Calu3 (cell line): ENCODE data around the gene GPR158. TPM values are rescaled to one million over a fixed set of nuclear protein-coding genes. Genes with fewer than 3 reads are reported as not detected.

ENCODE experiments used
- BruUV-seq: library from RNA; stranded (reverse); fragments of 400-500 nt; replicated peaks from 2 replicates; lab custom pipeline; 2021; lab: Mats Ljungman, UMichigan
- CTCF ChIA-PET: fragments of 300-600 bp; sonication (Branson Sonifier 250); formaldehyde crosslinking; loops from one replicate; lab custom pipeline; 2022; ENCODE audit warnings: antibody characterized with exemption; lab: Charles Lee
- DNase-seq: peaks from one replicate; pipeline ENCODE4 v3.0.0; 2022
- H3K27ac Mint-ChIP-seq: one replicate; pipeline ENCODE4 v1.8.0; 2022; ENCODE audit warnings: mixed read lengths; ENCODE audit not compliant: unreplicated experiment
- H3K27me3 Mint-ChIP-seq: one replicate; pipeline ENCODE4 v1.8.0; 2022; ENCODE audit warnings: mixed read lengths; ENCODE audit not compliant: unreplicated experiment
- H3K36me3 Mint-ChIP-seq: one replicate; pipeline ENCODE4 v1.8.0; 2022; ENCODE audit warnings: mild to moderate bottlenecking, moderate library complexity, mixed read lengths; ENCODE audit not compliant: insufficient read depth, unreplicated experiment
- H3K4me1 Mint-ChIP-seq: one replicate; pipeline ENCODE4 v1.8.0; 2022; ENCODE audit warnings: mild to moderate bottlenecking, low read depth, mixed read lengths; ENCODE audit not compliant: unreplicated experiment
- H3K4me3 Mint-ChIP-seq: one replicate; pipeline ENCODE4 v1.8.0; 2022; ENCODE audit warnings: mild to moderate bottlenecking, low read depth, moderate library complexity, mixed read lengths; ENCODE audit not compliant: unreplicated experiment
- H3K9me3 Mint-ChIP-seq: one replicate; pipeline ENCODE4 v1.8.0; 2022; ENCODE audit warnings: low read depth, mixed read lengths; ENCODE audit not compliant: unreplicated experiment
- CTCF ChIP-seq: fragments of 200-600 bp; IDR thresholded peaks from one replicate; pipeline ENCODE4 v1.8.0; 2022; ENCODE audit warnings: antibody characterized with exemption; ENCODE audit not compliant: unreplicated experiment
- intact Hi-C: fragments of 100-400 bp; cut with micrococcal nuclease; formaldehyde crosslinking; loops from one replicate; pipeline ENCODE4 v1.10.0; 2022; ENCODE audit not compliant: unreplicated experiment
- total RNA-seq: library from RNA; stranded (reverse); gene quantifications from 2 replicates; pipeline ENCODE4 v1.2.3, GENCODE V29; 2022

Gene GPR158
- total RNA-seq, 1 experiment from 2014 or later, result not detected

DNA sequence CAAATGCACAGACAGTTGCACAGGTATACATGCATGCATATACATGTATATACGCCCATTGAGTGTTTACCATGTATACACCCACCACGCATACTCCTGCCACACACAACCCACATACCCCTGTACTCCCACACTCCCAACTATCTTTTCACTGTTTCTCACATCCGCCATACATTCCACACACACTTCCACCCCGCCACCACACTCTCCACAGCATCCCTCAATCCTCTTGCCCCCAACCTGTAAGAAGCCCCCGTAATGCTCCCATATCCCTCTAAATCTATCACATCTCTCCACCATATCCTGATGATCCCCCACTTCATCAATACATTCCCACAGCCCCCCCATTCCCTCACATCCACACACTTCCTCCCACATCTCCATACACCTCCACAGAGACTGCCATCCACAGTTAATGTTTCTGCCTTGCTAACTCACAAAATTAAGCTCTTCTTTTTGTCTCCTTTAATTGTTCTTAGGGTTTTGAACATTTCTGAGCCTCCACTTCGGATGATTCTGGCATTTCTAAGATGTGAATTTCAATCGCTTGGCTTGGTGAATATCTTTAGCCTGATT, 47.4 kb downstream of the GPR158 start:
- H3K27me3 Mint-ChIP-seq, result no peaks in the 10 kb centered on the region
- no peak overlapping the region for H3K27ac Mint-ChIP-seq
- no peaks in the 10 kb centered on the region for H3K36me3 Mint-ChIP-seq
- H3K4me1 Mint-ChIP-seq, result no peaks in the 10 kb centered on the region
- DNase-seq, result no peak
- BruUV-seq, result no TSS peak
- TF ChIP-seq CTCF, result no peak
- intact Hi-C loops, result no loop called here
- no peaks in the 10 kb centered on the region for H3K9me3 Mint-ChIP-seq
- CTCF ChIA-PET, result interaction anchor here (0.7 kb wide), 1 partner anchor 573 kb away, joined by 9 read pairs; no protein-coding TSS in a partner anchor
- H3K4me3 Mint-ChIP-seq, result no peak overlapping the region

DNA sequence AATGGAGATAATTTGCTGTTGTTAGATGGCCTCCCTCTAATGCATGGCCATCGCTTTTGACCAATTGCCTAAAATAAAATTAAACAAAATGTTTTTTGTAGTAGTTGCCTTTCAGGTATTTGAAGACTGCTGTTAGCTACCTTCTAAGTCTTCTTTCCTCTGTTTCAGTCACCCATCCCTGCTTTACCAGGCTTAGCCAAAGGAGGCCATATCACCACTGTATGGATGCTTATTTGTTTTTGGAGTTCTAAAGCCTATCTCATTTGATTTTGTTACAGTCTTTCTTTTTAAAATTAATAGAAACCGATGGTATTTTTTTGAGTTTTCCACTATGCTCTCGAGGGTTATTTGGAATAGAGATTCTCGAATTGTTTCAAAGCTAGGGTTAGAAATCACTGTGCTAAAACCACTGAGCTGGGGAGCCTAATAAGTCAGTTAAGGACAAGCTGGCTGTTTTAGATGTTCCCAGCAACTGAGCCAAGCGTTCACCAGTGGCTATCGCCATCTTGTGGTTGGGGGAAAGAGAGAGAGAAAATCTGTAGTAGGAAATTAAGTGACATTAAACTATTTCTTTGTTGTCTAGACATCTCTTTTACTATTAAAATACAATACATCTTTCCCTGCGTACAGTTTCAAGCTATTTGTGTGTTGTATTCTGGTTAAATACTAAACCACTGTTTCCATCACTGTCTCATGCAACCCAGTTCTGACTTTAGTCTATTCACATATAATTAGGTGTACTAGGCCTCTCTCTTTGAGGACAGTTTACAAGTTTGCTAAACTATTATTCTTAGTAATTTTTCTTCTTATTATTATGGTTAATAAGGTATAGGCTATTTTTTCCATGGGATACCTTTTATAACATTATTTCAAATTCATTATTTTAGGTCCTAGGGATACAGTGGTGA, 52.2 kb downstream of the GPR158 start:
- Mint-ChIP-seq H3K4me1 (no peaks in the 10 kb centered on the region), H3K4me3 (no peak overlapping the region), H3K36me3 (no peaks in the 10 kb centered on the region), H3K9me3 (no peaks in the 10 kb centered on the region), H3K27me3 (no peaks in the 10 kb centered on the region), H3K27ac (no peak overlapping the region)
- TF ChIP-seq CTCF, result peak; percentile 72
- CTCF ChIA-PET, result interaction anchor here (0.6 to 2.1 kb wide), 3 partner anchors 34 to 146 kb away, joined by 3 to 43 read pairs (median 7); no protein-coding TSS in a partner anchor
- intact Hi-C loops, result loop anchor here (1.0 to 5.0 kb wide), 3 partner anchors 114 to 585 kb away; no protein-coding TSS in a partner anchor
- peak; percentile 59 for DNase-seq
- no TSS peak for BruUV-seq

GRCh38 chr10:25231751-25232150, 57.0 kb downstream of the GPR158 start:
- CTCF ChIA-PET, result no interaction called here

DNA sequence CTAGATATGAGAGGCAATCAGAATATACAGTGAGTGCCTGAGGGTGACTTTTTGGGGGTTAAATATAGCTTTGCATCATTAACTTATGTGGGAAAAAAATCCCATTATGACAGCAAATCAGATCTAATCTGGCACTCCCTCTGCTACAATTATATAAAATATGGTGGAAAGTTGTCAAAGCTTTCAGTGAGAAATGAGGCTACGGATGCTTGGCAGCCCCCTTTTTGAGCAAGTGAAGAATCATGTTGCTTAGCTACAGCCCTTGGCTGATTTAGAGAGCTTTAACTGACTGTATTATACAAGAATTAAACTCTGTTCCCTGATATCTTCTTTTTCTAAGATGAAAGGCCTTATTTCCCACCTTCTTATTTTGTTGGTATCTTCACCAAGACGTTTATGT, 57.4 kb downstream of the GPR158 start:
- CTCF ChIA-PET, result no interaction called here
- no peak overlapping the region for H3K4me3 Mint-ChIP-seq
- no peaks in the 10 kb centered on the region for H3K4me1 Mint-ChIP-seq
- intact Hi-C loops, result no loop called here
- DNase-seq, result no peak
- TF ChIP-seq CTCF, result no peak
- no peak overlapping the region for H3K27ac Mint-ChIP-seq
- no peaks in the 10 kb centered on the region for H3K36me3 Mint-ChIP-seq
- H3K27me3 Mint-ChIP-seq, result peaks cover under 1% of the 10 kb centered on the region
- BruUV-seq, result no TSS peak
- no peaks in the 10 kb centered on the region for H3K9me3 Mint-ChIP-seq

More at GRCh38 chr10:25231751-25232150, 57.0 kb downstream of the GPR158 start:
- TF ChIP-seq CTCF, result no peak
- H3K4me3 Mint-ChIP-seq, result no peak overlapping the region
- intact Hi-C loops, result no loop called here
- H3K4me1 Mint-ChIP-seq, result no peaks in the 10 kb centered on the region
- DNase-seq, result no peak
- H3K27ac Mint-ChIP-seq, result no peak overlapping the region
- H3K27me3 Mint-ChIP-seq, result no peaks in the 10 kb centered on the region
- BruUV-seq, result no TSS peak
- no peaks in the 10 kb centered on the region for H3K9me3 Mint-ChIP-seq
- H3K36me3 Mint-ChIP-seq, result no peaks in the 10 kb centered on the region
